ENCODE results near the gene GRM8.
"Not testable (repeated sequence)": the region's sequence is repeated elsewhere in the genome, so short reads cannot be mapped to it uniquely, and the experiment has no call there.

GRM8 gene

DNA sequence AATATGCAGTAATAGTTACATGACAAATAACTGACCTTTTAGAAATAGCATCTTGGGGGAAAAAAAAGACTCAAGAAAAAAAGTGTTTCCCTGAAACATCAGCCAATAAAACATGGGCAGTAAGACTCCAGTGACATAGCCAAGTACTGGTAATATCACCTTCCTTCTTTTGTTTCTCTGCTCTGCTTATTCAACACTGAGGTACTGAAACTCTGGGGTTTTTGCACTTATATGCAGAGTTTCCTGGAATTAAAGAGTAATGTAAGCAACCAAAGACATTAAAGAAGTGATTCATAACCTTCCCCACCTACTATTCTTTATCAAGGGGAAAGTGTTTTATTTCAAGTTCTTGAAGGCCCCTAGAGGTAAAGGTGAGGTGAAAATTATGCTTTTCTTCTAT, 414.5 kb downstream of the GRM8 start:
- no peak for DNase-seq (ENCODE audit: extremely low spot score)
- CTCF ChIA-PET: no interaction called here
- TF ChIP-seq L3MBTL2 (conservative IDR thresholded peaks at IDR 0.05) (no peak), ELF4 (IDR thresholded peaks at IDR 0.05) (no peak), HDGF (IDR thresholded peaks at IDR 0.05; ENCODE audit: borderline replicate concordance) (no peak), NFRKB (IDR thresholded peaks at IDR 0.05) (no peak), TARDBP (IDR thresholded peaks at IDR 0.05) (no peak), LEF1 (IDR thresholded peaks at IDR 0.05; ENCODE audit: borderline replicate concordance) (no peak), SP1 (IDR thresholded peaks at IDR 0.05) (no peak), FOXA1 (IDR thresholded peaks at IDR 0.05) (no peak), ARNT (IDR thresholded peaks at IDR 0.05) (no peak), FOXK2 (IDR thresholded peaks at IDR 0.05) (no peak), ZNF384 (IDR thresholded peaks at IDR 0.05) (no peak), CTBP1 (IDR thresholded peaks at IDR 0.05; ENCODE audit: borderline replicate concordance) (no peak), SUZ12 (IDR thresholded peaks at IDR 0.05) (no peak), FOXM1 (IDR thresholded peaks at IDR 0.05; ENCODE audit: borderline replicate concordance) (no peak)
- TF ChIP-seq, protein P1, sequence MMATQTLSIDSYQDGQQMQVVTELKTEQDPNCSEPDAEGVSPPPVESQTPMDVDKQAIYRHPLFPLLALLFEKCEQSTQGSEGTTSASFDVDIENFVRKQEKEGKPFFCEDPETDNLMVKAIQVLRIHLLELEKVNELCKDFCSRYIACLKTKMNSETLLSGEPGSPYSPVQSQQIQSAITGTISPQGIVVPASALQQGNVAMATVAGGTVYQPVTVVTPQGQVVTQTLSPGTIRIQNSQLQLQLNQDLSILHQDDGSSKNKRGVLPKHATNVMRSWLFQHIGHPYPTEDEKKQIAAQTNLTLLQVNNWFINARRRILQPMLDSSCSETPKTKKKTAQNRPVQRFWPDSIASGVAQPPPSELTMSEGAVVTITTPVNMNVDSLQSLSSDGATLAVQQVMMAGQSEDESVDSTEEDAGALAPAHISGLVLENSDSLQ (IDR thresholded peaks at IDR 0.05): no peak
- POLR2A ChIA-PET: no interaction called here

DNA sequence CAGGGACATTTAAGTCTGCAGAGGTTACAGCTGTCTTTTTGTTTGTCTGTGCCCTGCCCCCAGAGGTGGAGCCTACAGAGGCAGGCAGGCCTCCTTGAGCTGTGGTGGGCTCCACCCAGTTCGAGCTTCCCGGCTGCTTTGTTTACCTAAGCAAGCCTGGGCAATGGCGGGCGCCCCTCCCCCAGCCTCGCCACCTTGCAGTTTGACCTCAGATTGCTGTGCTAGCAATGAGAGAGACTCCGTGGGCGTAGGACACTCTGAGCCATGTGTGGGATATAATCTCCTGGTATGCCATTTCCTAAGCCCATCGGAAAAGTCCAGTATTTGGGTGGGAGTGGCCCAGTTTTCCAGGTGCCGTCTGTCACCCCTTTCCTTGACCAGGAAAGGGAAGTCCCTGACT, 421.5 kb downstream of the GRM8 start:
- POLR2A ChIA-PET; CTCF ChIA-PET; DNase-seq (ENCODE audit: extremely low spot score): not testable (repeated sequence)

DNA sequence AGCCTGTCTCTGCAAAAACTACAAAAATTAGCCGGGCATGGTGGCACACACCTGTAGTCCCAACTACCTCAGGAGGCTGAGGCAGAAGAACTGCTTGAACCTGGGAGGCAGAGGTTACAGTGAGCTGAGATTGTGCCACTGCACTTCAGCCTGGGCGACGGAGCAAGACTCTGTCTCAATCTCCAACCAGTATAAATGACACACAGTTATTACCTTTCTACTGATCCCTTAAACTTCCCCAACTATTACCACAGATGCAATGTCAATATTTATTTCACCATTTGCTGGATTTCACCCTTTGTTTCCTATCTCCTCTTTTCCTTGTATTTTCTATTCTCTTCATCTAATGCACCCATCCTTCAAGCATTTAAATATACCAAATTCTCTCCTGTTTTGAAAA, 431.8 kb downstream of the GRM8 start:
- POLR2A ChIA-PET: no interaction called here
- CTCF ChIA-PET: no interaction called here
- no peak for DNase-seq (ENCODE audit: extremely low spot score)
- TF ChIP-seq ZNF384 (IDR thresholded peaks at IDR 0.05): no peak
- no peak for TF ChIP-seq FOXK2 (IDR thresholded peaks at IDR 0.05)
- TF ChIP-seq CTBP1 (IDR thresholded peaks at IDR 0.05; ENCODE audit: borderline replicate concordance): no peak
- no peak for TF ChIP-seq L3MBTL2 (conservative IDR thresholded peaks at IDR 0.05)
- no peak for TF ChIP-seq ELF4 (IDR thresholded peaks at IDR 0.05)
- no peak for TF ChIP-seq ARNT (IDR thresholded peaks at IDR 0.05)
- no peak for TF ChIP-seq SP1 (IDR thresholded peaks at IDR 0.05)
- TF ChIP-seq TARDBP (IDR thresholded peaks at IDR 0.05): no peak
- no peak for TF ChIP-seq LEF1 (IDR thresholded peaks at IDR 0.05; ENCODE audit: borderline replicate concordance)

DNA sequence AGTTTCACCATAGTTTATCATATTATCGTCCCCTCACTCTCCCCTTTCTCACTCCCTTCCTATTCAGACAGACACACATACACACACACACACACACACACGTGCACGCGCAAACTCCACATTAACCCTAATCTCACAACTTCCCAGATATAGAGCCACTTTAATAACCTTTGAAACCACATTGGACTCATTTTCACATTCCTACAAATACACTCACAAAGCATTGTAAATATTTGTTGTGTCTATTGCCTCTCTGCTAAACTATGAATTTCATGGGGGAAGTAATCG, 433.6 kb downstream of the GRM8 start:
- CTCF ChIA-PET: no interaction called here
- POLR2A ChIA-PET: no interaction called here
- DNase-seq (ENCODE audit: extremely low spot score): no peak
- TF ChIP-seq SUZ12 (IDR thresholded peaks at IDR 0.05): no peak

DNA sequence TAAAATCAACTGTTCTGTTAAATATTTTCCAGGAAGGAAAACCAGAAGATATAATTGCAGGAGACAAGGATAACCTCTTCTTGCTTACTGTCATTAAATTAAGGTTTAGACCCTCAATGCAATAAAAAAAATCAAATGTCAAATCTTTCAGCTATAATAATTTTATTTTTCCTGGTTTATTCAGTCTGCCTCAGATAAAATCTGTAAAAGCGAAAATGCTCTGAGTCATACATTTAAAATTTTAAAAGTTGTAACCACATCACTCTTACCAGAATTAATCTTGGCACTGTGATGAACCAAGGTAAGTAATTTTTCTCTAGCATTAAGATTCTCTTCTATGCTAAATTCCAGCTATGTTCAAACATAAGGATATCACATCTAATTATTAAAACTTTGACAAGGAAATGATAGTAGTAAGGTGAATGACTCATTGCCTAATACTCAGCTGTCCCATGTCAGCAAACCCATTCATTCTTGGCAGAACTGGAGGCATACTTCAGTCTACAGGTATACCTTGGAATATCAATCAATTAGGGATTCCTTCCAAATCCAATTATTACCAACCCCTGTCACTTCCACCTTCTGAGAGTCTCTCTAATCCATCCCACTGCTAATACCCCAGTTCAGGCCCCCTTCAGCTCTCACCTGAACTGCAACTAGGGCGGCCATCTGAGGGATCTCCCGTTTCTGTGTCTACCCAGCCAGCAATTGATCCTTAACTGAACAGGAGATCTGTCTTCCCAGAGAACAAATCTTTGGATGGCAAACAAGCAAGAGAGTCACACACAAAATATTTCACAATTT, 434.1 kb downstream of the GRM8 start:
- ChIA-PET POLR2A (no interaction called here), CTCF (no interaction called here)
- TF ChIP-seq FOXA1 (IDR thresholded peaks at IDR 0.05): no peak
- TF ChIP-seq ZNF384 (IDR thresholded peaks at IDR 0.05): no peak
- no peak for TF ChIP-seq L3MBTL2 (conservative IDR thresholded peaks at IDR 0.05)
- no peak for TF ChIP-seq LEF1 (IDR thresholded peaks at IDR 0.05; ENCODE audit: borderline replicate concordance)
- no peak for TF ChIP-seq HDGF (IDR thresholded peaks at IDR 0.05; ENCODE audit: borderline replicate concordance)
- no peak for TF ChIP-seq FOXK2 (IDR thresholded peaks at IDR 0.05)
- no peak for TF ChIP-seq SUZ12 (IDR thresholded peaks at IDR 0.05)
- no peak for TF ChIP-seq CTBP1 (IDR thresholded peaks at IDR 0.05; ENCODE audit: borderline replicate concordance)
- TF ChIP-seq SP1 (IDR thresholded peaks at IDR 0.05): no peak
- TF ChIP-seq BHLHE40 (IDR thresholded peaks at IDR 0.05; ENCODE audit: borderline replicate concordance): no peak
- no peak for TF ChIP-seq ELF4 (IDR thresholded peaks at IDR 0.05)
- no peak for TF ChIP-seq FOXM1 (IDR thresholded peaks at IDR 0.05; ENCODE audit: borderline replicate concordance)
- TF ChIP-seq NFRKB (IDR thresholded peaks at IDR 0.05): no peak
- no peak for TF ChIP-seq ARNT (IDR thresholded peaks at IDR 0.05)
- no peak for TF ChIP-seq TARDBP (IDR thresholded peaks at IDR 0.05)
- TF ChIP-seq, protein P1 (IDR thresholded peaks at IDR 0.05): no peak
- no peak for DNase-seq (ENCODE audit: extremely low spot score)

DNA sequence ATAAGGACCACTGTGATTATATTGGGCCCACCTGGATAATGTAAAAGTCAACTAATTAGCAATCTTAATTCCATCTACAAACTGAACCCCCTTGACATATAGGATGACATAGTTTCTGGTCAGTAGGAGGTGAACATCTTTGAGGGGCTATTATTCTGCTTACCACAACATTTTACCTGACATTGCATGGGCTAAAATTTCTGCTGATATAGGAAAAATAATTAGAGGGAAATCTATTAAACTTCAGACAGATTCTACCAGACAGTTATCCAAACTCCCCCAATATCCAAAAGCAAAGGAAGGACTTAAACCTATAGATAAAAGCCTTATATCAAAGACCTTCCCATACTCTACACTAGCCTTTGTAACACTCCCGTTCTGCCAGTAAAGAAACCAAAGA, 443.6 kb downstream of the GRM8 start:
- no peak for DNase-seq (ENCODE audit: extremely low spot score)
- TF ChIP-seq FOXK2 (IDR thresholded peaks at IDR 0.05) (no peak), HDGF (IDR thresholded peaks at IDR 0.05; ENCODE audit: borderline replicate concordance) (no peak), SP1 (IDR thresholded peaks at IDR 0.05) (no peak), CTBP1 (IDR thresholded peaks at IDR 0.05; ENCODE audit: borderline replicate concordance) (no peak), ELF4 (IDR thresholded peaks at IDR 0.05) (no peak), ARNT (IDR thresholded peaks at IDR 0.05) (no peak), ZNF384 (IDR thresholded peaks at IDR 0.05) (no peak), FOXA1 (IDR thresholded peaks at IDR 0.05) (no peak), LEF1 (IDR thresholded peaks at IDR 0.05; ENCODE audit: borderline replicate concordance) (no peak), FOXM1 (IDR thresholded peaks at IDR 0.05; ENCODE audit: borderline replicate concordance) (no peak)
- TF ChIP-seq, protein P1 (IDR thresholded peaks at IDR 0.05): no peak
- POLR2A ChIA-PET: no interaction called here
- CTCF ChIA-PET: no interaction called here

DNA sequence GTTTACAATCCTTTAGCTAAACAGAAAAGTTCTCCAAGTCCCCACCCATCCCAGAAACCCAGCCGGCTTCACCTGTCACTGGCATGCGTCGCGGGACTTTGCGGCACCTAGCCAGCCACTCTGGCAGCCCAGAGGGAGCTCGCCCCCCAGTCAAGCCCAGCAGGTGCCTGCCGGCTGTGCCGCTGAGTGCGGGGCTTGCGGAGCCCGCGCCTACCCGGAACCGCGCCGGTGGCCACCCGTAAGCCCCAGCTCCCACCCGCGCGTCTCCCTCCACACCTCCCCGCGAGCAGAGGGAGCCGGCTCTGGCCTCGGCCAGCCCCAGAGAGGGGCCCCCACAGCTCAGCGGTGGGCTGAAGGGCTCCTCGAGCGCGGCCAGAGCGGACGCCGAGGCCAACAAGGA, 446.1 kb downstream of the GRM8 start:
- CTCF ChIA-PET: no interaction called here
- POLR2A ChIA-PET: no interaction called here
- no peak for DNase-seq (ENCODE audit: extremely low spot score)
- TF ChIP-seq ELF4 (IDR thresholded peaks at IDR 0.05) (no peak), FOXK2 (IDR thresholded peaks at IDR 0.05) (no peak), LEF1 (IDR thresholded peaks at IDR 0.05; ENCODE audit: borderline replicate concordance) (no peak), FOXM1 (IDR thresholded peaks at IDR 0.05; ENCODE audit: borderline replicate concordance) (no peak), ARNT (IDR thresholded peaks at IDR 0.05) (no peak), TARDBP (IDR thresholded peaks at IDR 0.05) (no peak)

All from HEK293T (cell line).